IPS-20b (cell line): ENCODE results near the gene COL27A1.

Source experiments
- H3K27ac ChIP-seq: one replicate; pipeline ENCODE4 v1.5.1; 2013; ENCODE audit warnings: low read length
- H3K27me3 ChIP-seq: 2 replicates; pipeline ENCODE4 v1.6.1; 2013; ENCODE audit warnings: mild to moderate bottlenecking, low read length, inconsistent platforms; ENCODE audit not compliant: insufficient read depth
- H3K36me3 ChIP-seq: 2 replicates; pipeline ENCODE4 v1.6.1; 2013; ENCODE audit warnings: low read depth, mild to moderate bottlenecking, inconsistent platforms, low read length, moderate library complexity; ENCODE audit not compliant: insufficient read depth
- H3K4me1 ChIP-seq: 2 replicates; pipeline ENCODE4 v1.6.1; 2013; ENCODE audit warnings: mild to moderate bottlenecking, control low read depth, inconsistent platforms, low read length, moderate library complexity; ENCODE audit not compliant: insufficient read depth
- H3K4me3 ChIP-seq: 2 replicates; pipeline ENCODE4 v1.5.1; 2013; ENCODE audit warnings: mild to moderate bottlenecking, low read length, inconsistent platforms
- H3K9ac ChIP-seq: 2 replicates; pipeline ENCODE4 v1.6.1; 2013; ENCODE audit warnings: low read depth, mild to moderate bottlenecking, inconsistent platforms, low read length, moderate library complexity
- H3K9me3 ChIP-seq: 2 replicates; pipeline ENCODE4 v1.6.1; 2013; ENCODE audit warnings: mild to moderate bottlenecking, low read depth, low read length, inconsistent platforms; ENCODE audit not compliant: insufficient read depth

The COL27A1 gene

DNA sequence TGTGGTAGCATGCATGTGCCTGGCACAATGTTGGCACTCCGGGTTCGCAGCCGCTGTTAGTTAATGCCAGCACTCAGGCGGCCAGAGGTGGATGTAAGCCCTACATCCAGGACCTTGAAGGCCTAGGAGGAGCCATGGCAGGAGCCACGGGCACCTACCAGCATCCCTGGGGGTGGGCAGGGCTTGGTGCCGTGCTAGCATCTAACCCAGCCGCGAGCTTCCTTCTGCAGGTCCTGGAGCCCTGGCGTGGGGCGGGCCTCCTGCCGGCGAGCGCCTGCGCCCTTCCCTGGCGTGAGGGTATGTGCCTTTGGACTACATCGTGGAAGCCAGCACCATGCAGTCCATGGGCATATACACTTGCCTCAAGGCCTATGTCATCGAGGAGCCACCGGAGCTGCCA lies 53.8 kb downstream of the COL27A1 start:
- Histone ChIP-seq H3K27ac (no peak overlapping the region), H3K27me3 (no peaks in the 10 kb centered on the region), H3K9me3 (no peaks in the 10 kb centered on the region), H3K4me3 (no peak overlapping the region), H3K9ac (no peak overlapping the region), H3K36me3 (no peaks in the 10 kb centered on the region; the same call in 1 of the 2 replicates), H3K4me1 (peaks cover 3% of the 10 kb centered on the region; the same call in 1 of the 2 replicates)

DNA sequence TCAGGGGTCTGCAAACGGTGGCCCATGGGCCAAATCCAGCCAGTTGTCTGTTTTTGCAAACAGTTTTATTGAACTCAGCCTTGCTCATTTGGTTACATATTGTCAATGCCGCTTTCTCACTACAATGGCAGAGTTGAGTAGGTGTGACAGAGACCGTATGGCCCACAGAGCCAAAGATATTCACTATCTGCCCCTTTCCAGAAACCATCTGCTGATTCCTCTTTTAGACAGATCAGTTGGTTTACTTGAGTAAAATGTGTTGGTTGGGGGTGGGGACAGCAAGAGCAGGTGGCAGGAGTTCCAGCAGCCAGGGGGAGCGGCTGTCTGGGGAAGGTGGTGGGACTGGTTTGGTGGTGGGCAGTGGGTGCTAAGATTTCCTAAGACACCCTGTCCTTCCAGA lies 54.8 kb downstream of the COL27A1 start:
- no peaks in the 10 kb centered on the region for H3K27me3 ChIP-seq
- peaks cover 2% of the 10 kb centered on the region; the same call in 1 of the 2 replicates for H3K4me1 ChIP-seq
- H3K9ac ChIP-seq, result no peak overlapping the region
- H3K36me3 ChIP-seq, result no peaks in the 10 kb centered on the region; the same call in 1 of the 2 replicates
- H3K4me3 ChIP-seq, result no peak overlapping the region
- no peak overlapping the region for H3K27ac ChIP-seq
- H3K9me3 ChIP-seq, result no peaks in the 10 kb centered on the region

DNA sequence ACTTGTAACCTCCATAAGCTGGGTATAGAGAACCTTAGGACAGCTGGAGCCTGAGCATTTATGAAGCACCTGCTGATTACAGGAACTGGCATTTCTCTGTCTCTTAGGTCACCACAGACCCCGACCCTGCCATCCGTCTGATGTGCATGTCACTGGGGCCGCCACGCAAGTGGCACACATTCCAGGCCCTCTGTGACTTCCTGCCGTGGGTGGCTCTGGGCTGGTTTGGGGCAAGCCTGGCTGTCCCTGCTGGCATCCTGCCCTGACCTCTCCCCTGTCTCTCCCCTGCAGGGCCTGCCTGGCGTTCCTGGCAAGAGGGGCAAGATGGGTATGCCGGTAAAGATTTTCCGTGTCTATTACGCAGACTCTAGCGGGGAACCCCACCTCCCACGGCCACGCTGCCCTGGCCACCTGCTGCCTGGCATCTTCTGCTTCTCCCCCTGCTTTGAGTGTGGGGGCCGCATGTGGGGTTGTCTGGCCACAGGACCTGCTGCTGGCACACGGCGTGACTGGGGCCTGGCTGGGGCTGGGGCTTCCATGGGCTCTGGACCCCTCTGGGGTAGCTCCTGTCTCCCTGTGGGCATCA lies 55.4 kb downstream of the COL27A1 start:
- H3K9me3 ChIP-seq, result no peaks in the 10 kb centered on the region
- H3K27me3 ChIP-seq, result no peaks in the 10 kb centered on the region
- H3K36me3 ChIP-seq, result no peaks in the 10 kb centered on the region; the same call in 1 of the 2 replicates
- no peak overlapping the region for H3K27ac ChIP-seq
- H3K9ac ChIP-seq, result no peak overlapping the region
- H3K4me1 ChIP-seq, result no peaks in the 10 kb centered on the region; the same call in 1 of the 2 replicates
- no peak overlapping the region for H3K4me3 ChIP-seq

DNA sequence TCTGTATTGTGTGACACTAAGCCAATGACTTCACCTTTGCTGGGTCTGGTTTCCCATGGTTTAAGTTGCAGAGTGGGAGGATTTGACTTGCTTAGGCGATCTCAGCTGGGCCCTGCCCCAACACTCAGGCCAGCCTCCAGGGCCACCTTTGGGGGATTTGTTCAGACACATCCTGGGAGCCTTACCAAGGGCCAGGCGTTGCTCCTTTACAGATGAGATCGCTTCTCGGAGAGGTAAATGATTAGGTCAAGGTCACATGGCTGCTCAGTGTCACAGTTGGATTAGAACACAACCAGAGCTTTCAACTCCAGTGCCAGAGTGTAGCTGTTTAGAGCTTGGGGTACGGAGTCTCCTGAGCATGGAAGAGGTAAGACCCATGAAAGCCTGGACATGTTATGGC lies 57.5 kb downstream of the COL27A1 start:
- H3K4me1 ChIP-seq, result no peaks in the 10 kb centered on the region
- H3K36me3 ChIP-seq, result no peaks in the 10 kb centered on the region; the same call in 1 of the 2 replicates
- H3K27ac ChIP-seq, result no peak overlapping the region
- no peaks in the 10 kb centered on the region for H3K9me3 ChIP-seq
- H3K27me3 ChIP-seq, result no peaks in the 10 kb centered on the region
- no peak overlapping the region for H3K4me3 ChIP-seq
- H3K9ac ChIP-seq, result no peak overlapping the region

DNA sequence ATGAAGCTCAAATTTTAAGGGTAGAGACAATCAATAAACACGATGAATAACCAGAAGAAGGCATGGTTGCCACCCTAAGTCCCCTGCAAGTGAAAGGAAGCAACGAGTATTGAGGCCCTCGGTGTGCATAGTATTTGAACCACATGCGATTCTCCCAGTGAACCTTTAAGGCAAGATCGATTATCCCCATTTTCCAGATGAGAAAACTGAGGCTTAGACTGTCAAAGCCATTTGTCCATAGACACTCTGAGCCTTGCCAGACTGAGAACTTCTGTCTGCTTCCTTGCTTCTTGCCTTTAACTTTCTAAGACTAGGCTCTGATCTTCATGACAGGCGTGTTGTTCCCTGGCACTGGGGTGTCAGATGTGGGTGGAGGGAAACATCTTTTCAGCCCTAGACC lies 58.2 kb downstream of the COL27A1 start:
- Histone ChIP-seq H3K36me3 (no peaks in the 10 kb centered on the region; the same call in 1 of the 2 replicates), H3K4me1 (no peaks in the 10 kb centered on the region; the same call in 1 of the 2 replicates), H3K27ac (no peak overlapping the region), H3K4me3 (no peak overlapping the region), H3K9ac (no peak overlapping the region), H3K9me3 (no peaks in the 10 kb centered on the region), H3K27me3 (no peaks in the 10 kb centered on the region)

DNA sequence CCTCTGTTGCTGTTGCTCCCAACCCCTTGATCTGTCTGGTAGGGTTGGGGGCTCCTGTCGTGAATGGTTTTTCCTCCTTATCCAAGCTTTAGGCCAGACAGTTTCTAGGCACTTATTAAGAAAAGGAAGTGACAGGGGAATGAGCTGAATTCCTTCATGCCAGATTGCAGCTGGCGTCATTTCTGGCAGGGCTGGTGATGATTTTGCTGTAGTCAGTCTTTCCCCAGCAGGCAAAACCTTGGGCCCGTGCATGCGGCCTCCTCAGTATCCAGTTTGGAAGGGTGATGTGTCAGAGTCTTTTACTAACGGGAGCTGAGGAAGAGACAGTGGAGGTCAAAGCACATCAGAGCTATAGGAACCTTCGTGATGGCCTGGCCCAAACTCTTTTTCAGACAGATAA lies 58.8 kb downstream of the COL27A1 start:
- no peak overlapping the region for H3K4me3 ChIP-seq
- no peak overlapping the region for H3K9ac ChIP-seq
- no peaks in the 10 kb centered on the region; the same call in 1 of the 2 replicates for H3K36me3 ChIP-seq
- H3K9me3 ChIP-seq, result no peaks in the 10 kb centered on the region
- no peaks in the 10 kb centered on the region for H3K27me3 ChIP-seq
- H3K4me1 ChIP-seq, result no peaks in the 10 kb centered on the region; the same call in 1 of the 2 replicates
- no peak overlapping the region for H3K27ac ChIP-seq

DNA sequence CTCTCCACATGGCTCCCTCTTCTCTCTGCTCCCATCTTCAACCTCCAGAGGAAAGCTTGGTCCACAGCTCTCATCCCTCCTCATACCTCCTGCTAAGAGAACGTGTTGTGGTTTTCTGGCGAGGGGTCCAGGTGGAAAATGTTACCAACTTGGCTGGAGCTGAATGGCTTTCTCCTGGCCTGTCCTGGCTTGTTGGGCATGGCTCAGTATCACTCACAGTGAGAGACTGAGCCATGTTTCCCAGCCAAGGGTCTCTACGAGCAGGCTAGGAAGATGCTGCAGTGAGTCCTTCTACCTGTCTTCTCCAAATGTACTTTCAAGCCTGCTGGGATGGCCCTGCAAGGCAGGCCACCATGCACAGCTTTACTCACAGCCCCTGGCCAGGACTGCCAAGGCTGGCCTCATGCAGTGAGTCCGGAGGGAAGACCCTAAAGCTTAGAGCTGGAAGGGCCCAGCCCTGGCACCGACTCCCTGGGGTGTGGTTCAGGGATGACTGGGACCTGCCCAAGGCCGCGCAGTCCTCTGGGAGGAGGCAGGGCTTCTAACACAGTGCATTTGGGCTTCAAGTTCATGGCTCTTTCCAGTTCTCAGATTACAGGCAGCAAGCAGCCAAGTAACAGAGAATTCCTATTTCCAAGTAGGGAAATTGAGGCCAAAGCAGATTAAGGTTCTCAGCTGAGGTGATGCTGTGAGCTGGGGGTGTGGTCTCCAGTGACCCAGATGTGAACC lies 59.5 kb downstream of the COL27A1 start:
- H3K4me1 ChIP-seq, result no peaks in the 10 kb centered on the region; the same call in 1 of the 2 replicates
- no peak overlapping the region for H3K4me3 ChIP-seq
- H3K9me3 ChIP-seq, result no peaks in the 10 kb centered on the region
- H3K27ac ChIP-seq, result no peak overlapping the region
- no peak overlapping the region for H3K9ac ChIP-seq
- H3K27me3 ChIP-seq, result no peaks in the 10 kb centered on the region
- H3K36me3 ChIP-seq, result no peaks in the 10 kb centered on the region; the same call in 1 of the 2 replicates

DNA sequence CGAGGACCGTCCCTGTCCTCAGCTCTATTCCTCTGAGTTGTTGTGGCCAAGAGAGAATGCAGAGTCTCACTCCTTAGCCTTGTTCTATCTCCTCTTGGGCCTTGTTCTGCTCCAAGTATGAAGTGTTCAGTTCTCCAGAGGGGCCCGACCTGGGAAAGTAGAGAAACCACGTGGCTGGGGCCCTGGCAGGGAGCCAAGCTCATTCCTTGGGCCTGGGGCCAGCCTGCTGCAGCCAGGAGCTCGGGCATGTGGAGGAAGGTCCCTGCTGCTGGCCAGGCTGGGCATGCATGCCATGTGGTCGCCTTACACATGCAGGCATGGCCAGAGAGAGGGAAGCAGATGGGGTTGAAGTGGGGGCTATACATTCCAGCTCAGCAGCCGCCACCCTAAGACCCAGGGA lies 60.7 kb downstream of the COL27A1 start:
- Histone ChIP-seq H3K4me3 (no peak overlapping the region), H3K36me3 (no peaks in the 10 kb centered on the region; the same call in 1 of the 2 replicates), H3K4me1 (no peaks in the 10 kb centered on the region; the same call in 1 of the 2 replicates), H3K27me3 (no peaks in the 10 kb centered on the region), H3K9ac (no peak overlapping the region), H3K9me3 (no peaks in the 10 kb centered on the region), H3K27ac (no peak overlapping the region)

DNA sequence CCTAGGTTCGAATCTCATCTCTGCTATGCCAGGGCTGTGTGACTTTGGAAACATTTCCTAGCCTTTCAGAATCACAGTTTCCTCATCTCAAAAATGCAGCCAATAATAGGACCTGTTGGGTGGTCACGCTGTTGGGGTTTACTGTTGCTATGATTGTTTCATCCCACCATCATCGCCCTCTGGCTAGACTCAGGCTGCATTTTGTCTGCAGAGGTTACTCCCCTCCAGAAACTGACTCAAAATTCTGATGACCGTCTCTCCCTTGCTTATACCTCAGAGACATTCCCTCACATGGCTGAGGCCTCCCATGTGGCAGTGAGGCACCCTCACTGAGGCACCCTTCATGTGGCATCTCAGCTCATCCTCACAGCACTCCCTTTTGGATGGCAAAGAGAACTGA lies 61.6 kb downstream of the COL27A1 start:
- H3K4me3 ChIP-seq, result no peak overlapping the region
- H3K4me1 ChIP-seq, result no peaks in the 10 kb centered on the region; the same call in 1 of the 2 replicates
- no peaks in the 10 kb centered on the region for H3K9me3 ChIP-seq
- no peaks in the 10 kb centered on the region for H3K36me3 ChIP-seq
- H3K9ac ChIP-seq, result no peak overlapping the region
- H3K27me3 ChIP-seq, result no peaks in the 10 kb centered on the region
- H3K27ac ChIP-seq, result no peak overlapping the region

DNA sequence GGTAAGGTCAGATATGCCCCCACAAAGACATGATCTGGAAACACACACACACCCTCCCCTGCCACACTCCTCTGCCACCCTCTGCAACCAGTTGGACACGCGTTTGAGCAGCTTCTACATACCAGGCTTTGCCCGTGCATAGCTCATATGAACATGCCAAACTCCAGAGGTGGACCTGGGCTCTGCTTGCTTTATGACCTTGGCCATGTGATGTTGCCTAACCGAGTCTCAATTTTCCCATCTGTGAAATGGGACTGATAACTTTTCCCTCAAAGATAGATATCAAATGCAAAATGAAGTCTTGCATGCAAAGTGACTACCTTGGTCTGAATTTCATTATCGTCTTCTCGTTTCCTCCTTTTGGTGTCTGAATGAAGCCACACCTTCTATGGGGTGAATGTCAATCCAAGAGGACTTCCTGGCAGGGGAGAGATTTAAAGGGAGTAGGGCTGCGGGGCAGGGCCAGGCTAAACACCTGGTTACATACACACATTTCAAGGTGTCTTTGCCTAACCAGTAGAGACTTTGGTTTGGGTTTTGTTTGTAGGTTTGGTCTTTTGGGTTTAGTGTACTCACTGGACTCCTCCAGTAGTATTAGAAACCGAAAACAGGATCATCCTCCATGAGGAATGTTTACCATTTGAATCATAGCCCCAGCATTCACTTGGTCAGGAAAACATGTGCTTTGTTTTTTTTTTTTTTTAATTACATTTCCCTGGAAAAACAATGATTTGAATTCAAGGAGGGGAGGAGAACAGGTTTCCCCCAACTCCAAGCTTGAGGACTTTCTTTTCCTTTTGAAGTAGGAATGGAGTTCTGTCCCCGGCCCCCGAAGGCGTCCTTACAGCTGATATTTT lies 63.2 kb downstream of the COL27A1 start:
- H3K4me1 ChIP-seq, result no peaks in the 10 kb centered on the region; the same call in 1 of the 2 replicates

DNA sequence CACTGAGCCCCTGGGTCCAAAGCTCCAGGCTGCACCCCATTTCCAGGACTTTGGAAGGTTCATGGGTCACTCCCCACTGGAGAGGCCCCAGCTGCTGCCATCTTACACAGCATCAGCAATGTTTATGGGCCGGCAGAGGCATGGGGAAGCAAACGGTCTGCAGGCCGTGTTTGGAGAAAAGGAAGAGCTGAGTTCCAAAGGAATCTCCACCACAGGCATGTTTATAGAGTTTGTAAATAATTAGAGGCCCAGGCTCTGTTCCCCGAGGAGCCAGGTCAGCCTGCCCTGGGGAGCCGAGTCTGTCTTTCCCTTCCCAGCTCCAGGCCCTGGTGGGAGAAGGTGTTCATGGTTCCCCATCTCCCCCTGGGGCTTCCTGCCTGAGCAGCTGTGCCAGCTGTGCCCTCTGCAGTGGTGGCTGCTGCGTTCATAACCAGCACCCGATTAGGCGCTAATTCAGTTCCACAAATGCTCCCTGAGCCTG lies 64.8 kb downstream of the COL27A1 start:
- peaks cover 5% of the 10 kb centered on the region for H3K4me1 ChIP-seq
- no peaks in the 10 kb centered on the region for H3K9me3 ChIP-seq
- no peak overlapping the region for H3K9ac ChIP-seq
- no peak overlapping the region for H3K4me3 ChIP-seq
- no peaks in the 10 kb centered on the region for H3K36me3 ChIP-seq
- no peaks in the 10 kb centered on the region for H3K27me3 ChIP-seq
- no peak overlapping the region for H3K27ac ChIP-seq

More for the DNA sequence above, 63.2 kb downstream of the COL27A1 start:
- H3K27ac ChIP-seq, result no peak overlapping the region
- H3K36me3 ChIP-seq, result no peaks in the 10 kb centered on the region
- H3K9ac ChIP-seq, result no peak overlapping the region
- no peak overlapping the region for H3K4me3 ChIP-seq
- no peaks in the 10 kb centered on the region for H3K27me3 ChIP-seq
- no peaks in the 10 kb centered on the region for H3K9me3 ChIP-seq
